ENCODE data around the gene SYK.

SYK gene

DNA sequence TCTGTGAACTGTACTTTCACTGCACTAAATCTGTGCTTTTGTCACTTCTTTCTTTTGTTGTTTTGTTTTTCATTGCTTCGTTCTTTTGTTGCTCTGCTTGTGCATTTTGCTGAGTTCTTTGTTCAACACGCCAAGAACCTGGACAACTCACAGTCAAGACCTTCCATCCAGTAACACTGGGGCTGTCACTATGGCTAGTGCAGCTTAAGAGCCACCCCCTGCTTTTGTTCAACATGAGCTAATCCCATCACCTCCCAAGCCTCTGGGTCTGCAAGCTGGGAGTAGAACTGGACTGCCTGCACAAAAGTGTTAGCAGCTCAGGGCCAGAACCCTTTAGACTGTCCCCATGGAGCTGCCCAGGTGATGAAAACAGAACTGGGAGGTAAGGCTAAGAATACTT lies 143.7 kb downstream of the SYK start:
- Histone ChIP-seq H3K4me3 (ENCODE audit: low read depth, low read length) (no peak overlapping the region), H3K27me3 (ENCODE audit: control insufficient read depth, insufficient read depth, low read length) (no peaks in the 10 kb centered on the region), H3K4me1 (ENCODE audit: control insufficient read depth, insufficient read depth, low read length) (peaks cover 5% of the 10 kb centered on the region; the same call in 1 of the 2 replicates), H3K36me3 (ENCODE audit: control insufficient read depth, insufficient read depth, low read length) (no peaks in the 10 kb centered on the region), H3K9me3 (ENCODE audit: control insufficient read depth, insufficient read depth, low read length) (no peaks in the 10 kb centered on the region), H3K27ac (ENCODE audit: low read depth, low read length) (no peak overlapping the region), H3K9ac (ENCODE audit: low read depth, low read length) (no peak overlapping the region)

DNA sequence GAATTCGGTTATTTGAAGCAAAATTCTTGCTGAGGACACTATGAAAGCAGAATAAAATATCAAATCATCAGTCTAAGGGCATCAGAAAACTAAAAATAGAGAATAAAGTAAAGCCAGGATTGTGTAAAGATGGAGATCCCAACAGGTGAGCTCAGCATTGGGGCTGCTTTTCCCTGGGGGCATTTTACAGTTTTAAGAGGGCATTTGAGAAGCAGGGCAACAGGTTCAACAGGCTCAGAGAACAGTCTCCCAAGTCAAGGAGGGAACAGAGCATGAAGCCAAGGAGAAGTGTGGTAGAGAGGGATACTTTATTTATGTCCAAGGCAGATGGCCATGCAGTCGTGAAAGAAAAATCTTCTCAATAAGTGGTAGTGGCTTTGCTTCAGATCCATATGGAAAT lies 145.4 kb downstream of the SYK start:
- Histone ChIP-seq H3K9ac (ENCODE audit: low read depth, low read length) (no peak overlapping the region), H3K4me3 (ENCODE audit: low read depth, low read length) (no peak overlapping the region), H3K4me1 (ENCODE audit: control insufficient read depth, insufficient read depth, low read length) (peaks cover 10% of the 10 kb centered on the region; the same call in 1 of the 2 replicates), H3K36me3 (ENCODE audit: control insufficient read depth, insufficient read depth, low read length) (no peaks in the 10 kb centered on the region), H3K9me3 (ENCODE audit: control insufficient read depth, insufficient read depth, low read length) (no peaks in the 10 kb centered on the region), H3K27me3 (ENCODE audit: control insufficient read depth, insufficient read depth, low read length) (no peaks in the 10 kb centered on the region), H3K27ac (ENCODE audit: low read depth, low read length) (no peak overlapping the region)
